MM.1S (cell line): Measurements from ENCODE around the gene SCUBE2.
"Not testable (repeated sequence)": the region's sequence is repeated elsewhere in the genome, so short reads cannot be mapped to it uniquely, and the experiment has no call there.

ENCODE experiments used
- DNase-seq: peaks from one replicate; pipeline ENCODE4 v3.0.0-alpha.2; 2015
- H2AFZ ChIP-seq: fragments of 300-600 bp; sonication (generic); 2 replicates; pipeline ENCODE4 v1.6.0; 2016; ENCODE audit warnings: antibody characterized with exemption, low read length
- H3F3A ChIP-seq: fragments of 300-600 bp; sonication (generic); 2 replicates; pipeline ENCODE4 v1.6.1; 2016; ENCODE audit warnings: mild to moderate bottlenecking, antibody characterized with exemption, low read length, moderate library complexity, mixed read lengths; ENCODE audit not compliant: insufficient read depth
- H3K27ac ChIP-seq: fragments of 300-600 bp; sonication (generic); 2 replicates; pipeline ENCODE4 v1.5.1; 2016; ENCODE audit warnings: mild to moderate bottlenecking, low read length
- H3K27me3 ChIP-seq: fragments of 300-600 bp; sonication (generic); replicated peaks from 2 replicates; pipeline ENCODE4 v1.6.0; 2016; ENCODE audit warnings: low read length; ENCODE audit not compliant: insufficient read depth
- H3K36me3 ChIP-seq: fragments of 300-600 bp; sonication (generic); replicated peaks from 2 replicates; pipeline ENCODE4 v1.6.1; 2016; ENCODE audit warnings: mild to moderate bottlenecking, low read length, mixed read lengths; ENCODE audit not compliant: insufficient read depth
- H3K4me1 ChIP-seq: fragments of 300-600 bp; sonication (generic); 2 replicates; pipeline ENCODE4 v1.6.1; 2016; ENCODE audit warnings: low read length, mixed read lengths
- H3K4me2 ChIP-seq: fragments of 300-600 bp; sonication (generic); 2 replicates; pipeline ENCODE4 v1.6.0; 2016; ENCODE audit warnings: low read depth, low read length
- H3K4me3 ChIP-seq: fragments of 300-600 bp; sonication (generic); 2 replicates; pipeline ENCODE4 v1.5.1; 2016; ENCODE audit warnings: low read length, mixed read lengths
- H3K79me2 ChIP-seq: fragments of 300-600 bp; sonication (generic); 2 replicates; pipeline ENCODE4 v1.6.1; 2016; ENCODE audit warnings: mixed run types, low read length, mixed read lengths
- H3K9ac ChIP-seq: fragments of 300-600 bp; sonication (generic); 2 replicates; pipeline ENCODE4 v1.6.1; 2016; ENCODE audit warnings: low read length, mixed read lengths
- H3K9me2 ChIP-seq: fragments of 300-600 bp; sonication (generic); replicated peaks from 2 replicates; pipeline ENCODE4 v1.6.1; 2016; ENCODE audit warnings: mild to moderate bottlenecking, low read length, mixed read lengths; ENCODE audit not compliant: insufficient read depth
- H3K9me3 ChIP-seq: fragments of 300-600 bp; sonication (generic); replicated peaks from 2 replicates; pipeline ENCODE4 v1.6.1; 2016; ENCODE audit warnings: mild to moderate bottlenecking, low read length, mixed read lengths; ENCODE audit not compliant: insufficient read depth
- H4K20me1 ChIP-seq: fragments of 300-600 bp; sonication (generic); 2 replicates; pipeline ENCODE4 v1.6.1; 2016; ENCODE audit warnings: mild to moderate bottlenecking, low read length, moderate library complexity, mixed read lengths; ENCODE audit not compliant: insufficient read depth
- CTCF ChIP-seq: fragments of 300-600 bp; sonication (generic); IDR thresholded peaks from 2 replicates; pipeline ENCODE4 v1.5.1; 2016; ENCODE audit warnings: antibody characterized with exemption, low read length, mixed read lengths
- EZH2 ChIP-seq: fragments of 300-600 bp; sonication (generic); optimal IDR thresholded peaks from 2 replicates; pipeline ENCODE3; 2017; ENCODE audit warnings: low read depth, mild to moderate bottlenecking, antibody characterized with exemption, low read length, mixed read lengths
- EZH2phosphoT487 ChIP-seq: fragments of 300-600 bp; sonication (generic); IDR thresholded peaks from 2 replicates; pipeline ENCODE4 v1.6.1; 2018; ENCODE audit warnings: antibody characterized with exemption, low read length

The SCUBE2 gene

GRCh38 chr11:8989453-8989852 is 101.9 kb downstream of the SCUBE2 start:
- Histone ChIP-seq H3K27ac (no peak overlapping the region), H3K79me2 (no peaks in the 10 kb centered on the region), H3K9me3 (no peaks in the 10 kb centered on the region), H3K9me2 (no peaks in the 10 kb centered on the region), H2AFZ (no peak overlapping the region), H3K4me1 (no peaks in the 10 kb centered on the region), H3K27me3 (no peaks in the 10 kb centered on the region), H3K4me2 (no peak overlapping the region), H3F3A (no peaks in the 10 kb centered on the region), H3K9ac (no peak overlapping the region), H4K20me1 (no peaks in the 10 kb centered on the region), H3K4me3 (no peak overlapping the region), H3K36me3 (no peaks in the 10 kb centered on the region)
- no peak for DNase-seq
- no peak for TF ChIP-seq EZH2phosphoT487
- TF ChIP-seq EZH2, result no peak
- TF ChIP-seq CTCF, result no peak

- H3K79me2 ChIP-seq, result no peaks in the 10 kb centered on the region
- no peaks in the 10 kb centered on the region for H3K27me3 ChIP-seq
- H3K4me2 ChIP-seq, result no peak overlapping the region
- H2AFZ ChIP-seq, result no peak overlapping the region
- no peaks in the 10 kb centered on the region for H3K9me2 ChIP-seq
- no peaks in the 10 kb centered on the region for H4K20me1 ChIP-seq
- H3K27ac ChIP-seq, result no peak overlapping the region
- no peaks in the 10 kb centered on the region for H3F3A ChIP-seq
- H3K9me3 ChIP-seq, result no peaks in the 10 kb centered on the region
- H3K4me1 ChIP-seq, result no peaks in the 10 kb centered on the region
- H3K4me3 ChIP-seq, result no peak overlapping the region
- no peak for DNase-seq
- H3K9ac ChIP-seq, result no peak overlapping the region
- no peaks in the 10 kb centered on the region for H3K36me3 ChIP-seq
- no peak for TF ChIP-seq EZH2phosphoT487
- TF ChIP-seq CTCF, result no peak
- no peak for TF ChIP-seq EZH2
Observed at GRCh38 chr11:8988329-8989234, 102.8 kb downstream of the SCUBE2 start.

- no peak overlapping the region for H3K9ac ChIP-seq
- no peak overlapping the region for H3K27ac ChIP-seq
- no peaks in the 10 kb centered on the region for H3F3A ChIP-seq
- H3K4me2 ChIP-seq, result no peak overlapping the region
- no peaks in the 10 kb centered on the region for H3K27me3 ChIP-seq
- TF ChIP-seq EZH2, result no peak
- no peak for TF ChIP-seq EZH2phosphoT487
- no peak for TF ChIP-seq CTCF
- H3K79me2 ChIP-seq, result no peaks in the 10 kb centered on the region
- H3K9me3 ChIP-seq, result no peaks in the 10 kb centered on the region
- no peaks in the 10 kb centered on the region for H3K9me2 ChIP-seq
- no peaks in the 10 kb centered on the region for H3K36me3 ChIP-seq
- no peaks in the 10 kb centered on the region for H4K20me1 ChIP-seq
- H2AFZ ChIP-seq, result no peak overlapping the region
- no peaks in the 10 kb centered on the region for H3K4me1 ChIP-seq
- peak; percentile 24 for DNase-seq
- no peak overlapping the region for H3K4me3 ChIP-seq
Observed at GRCh38 chr11:8987446-8987845, 104.0 kb downstream of the SCUBE2 start.

- H3K4me1 ChIP-seq, H3K27ac ChIP-seq, H3K27me3 ChIP-seq, H3K79me2 ChIP-seq, H4K20me1 ChIP-seq, H2AFZ ChIP-seq, DNase-seq, H3K9ac ChIP-seq, H3K4me3 ChIP-seq, H3K9me2 ChIP-seq, H3F3A ChIP-seq, H3K36me3 ChIP-seq, H3K4me2 ChIP-seq, H3K9me3 ChIP-seq: not testable (repeated sequence)
Observed at GRCh38 chr11:8986772-8987171, 104.6 kb downstream of the SCUBE2 start.
